GM21528 (cell line): Measurements from ENCODE around the gene AEBP1.

Experiments
- ATAC-seq: cut with Tn5 transposase; IDR thresholded peaks from one replicate; pipeline ENCODE4 v1.9.1; 2021; ENCODE audit warnings: mild to moderate bottlenecking, moderate library complexity; ENCODE audit not compliant: unreplicated experiment, low FRiP score

Gene AEBP1

DNA sequence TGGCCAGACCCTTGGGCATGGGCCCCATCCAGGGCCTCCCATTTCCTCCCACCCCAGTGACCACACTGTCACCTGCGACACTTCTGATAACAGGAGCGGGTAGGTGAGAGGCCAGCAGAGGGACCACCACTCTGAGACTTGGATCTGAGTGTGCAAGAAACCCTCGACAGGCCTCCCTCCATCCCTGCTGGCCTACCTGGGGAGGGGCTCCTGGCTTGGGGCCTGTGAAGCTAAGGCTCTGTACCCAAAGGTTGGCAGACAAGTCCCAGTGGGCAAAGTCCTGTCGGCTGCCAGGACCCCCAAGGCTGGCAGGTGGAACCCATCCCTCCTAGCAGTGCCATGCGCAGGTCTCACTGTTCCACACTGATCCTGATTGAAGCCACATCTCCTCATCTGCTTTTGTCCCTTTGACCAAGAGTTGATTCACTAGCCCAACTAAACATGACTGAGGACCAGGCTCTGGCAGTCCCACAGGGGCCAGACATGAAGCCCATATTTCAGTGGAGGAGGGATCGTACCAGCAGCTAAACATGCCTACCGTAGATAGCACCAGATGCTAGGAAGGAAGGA lies 37.6 kb upstream of the AEBP1 start:
- ATAC-seq: no peak

DNA sequence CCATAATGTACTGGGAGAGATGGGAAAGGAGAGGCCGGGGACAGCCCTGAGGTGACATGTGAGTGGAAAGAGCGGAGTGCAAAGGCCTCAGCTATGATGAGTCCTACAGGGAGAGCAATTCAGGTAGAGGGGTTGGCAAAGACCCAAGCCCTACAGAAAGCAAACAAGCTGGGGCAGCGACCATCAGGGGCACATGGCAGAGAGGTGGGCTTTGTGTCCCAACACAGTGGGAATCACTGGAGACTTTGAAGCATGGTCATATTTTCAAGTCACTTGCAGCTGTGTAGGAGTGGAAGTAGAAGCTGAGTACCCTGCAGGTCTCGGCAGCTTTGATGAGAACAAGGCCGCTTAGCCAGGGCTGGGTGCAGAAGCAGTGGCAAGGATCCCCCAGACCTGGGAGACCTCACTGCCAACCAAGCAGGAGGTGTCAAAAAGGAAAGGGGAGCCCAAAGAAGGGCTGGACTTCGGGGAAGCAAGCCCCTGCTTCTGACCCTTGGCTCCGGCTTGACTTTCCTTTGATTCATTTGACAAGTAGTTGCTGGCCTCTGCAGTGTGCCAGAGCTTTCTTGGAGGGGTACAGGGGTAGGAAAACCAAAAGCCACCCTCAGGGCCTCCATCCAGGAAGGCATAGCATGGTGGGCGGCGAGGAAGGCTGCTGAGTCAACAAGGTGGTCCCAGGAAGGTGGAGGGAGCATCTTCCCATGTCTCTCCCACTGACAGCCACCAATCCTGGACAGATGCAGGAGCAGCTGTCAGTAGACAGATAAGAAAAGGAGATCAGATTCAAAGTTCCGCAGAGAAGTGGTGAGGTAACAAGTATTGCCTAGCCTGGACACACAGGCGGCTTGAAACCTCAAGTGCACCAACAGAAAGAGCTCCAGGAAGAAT lies 36.8 kb upstream of the AEBP1 start:
- no peak for ATAC-seq

DNA sequence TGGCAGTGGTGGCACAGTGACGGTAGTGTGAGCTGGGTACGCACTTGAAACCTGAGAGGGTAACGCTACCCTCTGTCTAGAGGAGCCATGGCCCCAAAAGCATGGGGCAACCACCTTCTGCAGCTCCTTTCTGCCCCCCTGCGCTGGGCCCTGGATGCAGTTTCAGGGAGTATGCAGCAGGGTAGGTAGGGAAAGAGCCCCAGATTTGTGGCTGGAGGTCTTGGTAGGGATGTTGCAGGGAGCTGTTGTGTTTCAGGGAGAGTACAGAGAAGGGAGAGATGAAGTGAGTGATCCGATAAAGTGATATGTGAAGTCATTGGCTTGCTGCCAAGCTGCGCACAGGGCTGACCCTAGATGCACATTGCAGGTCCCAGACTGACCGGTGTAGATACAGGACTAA lies 36.1 kb upstream of the AEBP1 start:
- ATAC-seq: no peak

GRCh38 chr7:44071726-44072363 lies 32.3 kb upstream of the AEBP1 start:
- ATAC-seq: no peak

DNA sequence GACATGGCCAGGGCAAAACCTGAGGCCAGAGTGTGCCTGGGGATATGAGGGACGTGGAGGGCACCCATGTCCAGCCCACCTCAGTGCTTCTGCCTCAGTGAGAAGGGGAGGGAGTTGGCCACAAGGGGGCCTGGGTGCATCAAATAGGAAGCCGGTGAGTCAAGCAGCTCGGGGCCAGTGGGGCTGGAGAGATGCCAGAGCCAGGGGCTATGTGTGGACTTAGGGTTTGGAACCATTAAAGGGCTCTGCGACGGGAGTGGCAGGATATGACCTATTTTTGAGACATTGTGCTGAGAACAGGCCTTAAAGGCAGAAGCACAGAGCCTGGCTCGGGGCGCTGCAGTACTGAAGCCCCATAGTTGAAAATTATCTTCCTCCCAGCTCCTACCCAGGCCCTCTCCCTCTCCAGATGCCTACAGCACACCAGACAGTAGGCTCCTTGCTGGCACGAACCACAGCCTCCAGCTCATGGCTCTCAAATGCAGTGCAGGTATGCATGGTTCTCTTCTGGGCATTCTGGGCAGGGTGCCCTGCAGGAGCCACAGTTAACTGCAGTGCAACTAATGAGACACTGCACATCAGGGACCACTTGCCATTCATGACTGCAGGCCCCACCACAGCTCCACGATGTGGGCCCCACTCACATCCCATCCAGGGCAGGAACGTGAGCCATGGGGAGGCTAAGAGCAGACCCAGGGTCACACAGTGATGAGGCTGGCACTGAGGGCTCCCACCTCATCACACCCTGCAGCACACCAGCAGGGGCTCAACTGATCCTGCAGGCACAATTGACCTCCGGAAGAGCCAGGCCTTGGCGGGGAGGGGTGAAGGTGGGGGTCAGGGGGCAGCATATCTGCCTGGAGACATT lies 31.5 kb upstream of the AEBP1 start:
- no peak for ATAC-seq

DNA sequence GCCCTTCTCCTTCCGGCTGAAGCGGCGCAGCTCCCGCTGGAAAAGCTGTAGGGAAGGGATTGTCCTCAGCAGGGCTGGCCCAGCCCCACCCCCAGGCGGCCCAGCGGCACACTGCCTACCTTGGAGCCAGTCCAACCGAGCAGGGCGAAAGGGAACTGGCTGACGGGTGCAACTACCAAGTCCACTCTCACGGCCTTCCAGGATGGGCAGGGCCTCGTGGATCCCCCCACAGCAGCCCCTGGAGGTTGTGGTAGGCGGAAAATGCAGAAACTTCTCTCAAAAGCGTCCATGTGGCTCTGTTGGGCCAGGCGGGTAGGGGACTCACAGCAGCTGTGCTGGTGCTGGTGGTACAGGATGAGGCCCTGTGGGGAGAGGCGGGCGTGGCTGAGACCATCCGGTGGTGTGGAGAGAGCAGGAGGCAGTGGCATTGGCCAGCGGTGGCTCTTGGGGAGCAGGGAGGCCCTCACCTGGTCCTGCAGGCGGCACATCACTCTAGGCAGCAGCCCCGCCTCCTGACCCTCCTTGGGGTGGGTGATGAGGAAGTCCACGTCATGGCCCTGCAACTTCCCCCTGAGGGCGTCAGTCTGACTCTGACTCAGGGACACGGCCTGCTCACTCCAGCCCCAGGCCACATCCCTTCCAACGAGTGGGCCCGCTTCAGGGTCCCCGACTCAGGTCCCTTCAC lies 30.3 kb upstream of the AEBP1 start:
- peak; percentile 47 for ATAC-seq

DNA sequence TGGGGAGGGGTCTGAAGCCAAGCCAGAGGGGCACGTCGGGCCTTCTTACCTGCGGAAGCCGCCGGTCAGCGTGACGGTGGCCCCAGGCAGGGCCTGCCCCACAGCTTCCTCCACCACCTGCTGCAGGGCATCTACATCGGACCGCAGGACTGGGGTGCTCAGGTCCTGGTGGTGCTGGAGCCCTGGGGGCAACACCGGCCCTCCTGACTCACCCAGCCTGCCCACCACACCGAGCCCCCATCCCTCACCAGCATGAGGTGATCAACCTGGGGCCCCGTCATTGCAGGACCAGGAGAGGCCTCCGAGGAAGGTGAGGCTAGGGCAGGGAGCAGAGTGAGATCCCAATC lies 29.8 kb upstream of the AEBP1 start:
- ATAC-seq: peak; percentile 2

DNA sequence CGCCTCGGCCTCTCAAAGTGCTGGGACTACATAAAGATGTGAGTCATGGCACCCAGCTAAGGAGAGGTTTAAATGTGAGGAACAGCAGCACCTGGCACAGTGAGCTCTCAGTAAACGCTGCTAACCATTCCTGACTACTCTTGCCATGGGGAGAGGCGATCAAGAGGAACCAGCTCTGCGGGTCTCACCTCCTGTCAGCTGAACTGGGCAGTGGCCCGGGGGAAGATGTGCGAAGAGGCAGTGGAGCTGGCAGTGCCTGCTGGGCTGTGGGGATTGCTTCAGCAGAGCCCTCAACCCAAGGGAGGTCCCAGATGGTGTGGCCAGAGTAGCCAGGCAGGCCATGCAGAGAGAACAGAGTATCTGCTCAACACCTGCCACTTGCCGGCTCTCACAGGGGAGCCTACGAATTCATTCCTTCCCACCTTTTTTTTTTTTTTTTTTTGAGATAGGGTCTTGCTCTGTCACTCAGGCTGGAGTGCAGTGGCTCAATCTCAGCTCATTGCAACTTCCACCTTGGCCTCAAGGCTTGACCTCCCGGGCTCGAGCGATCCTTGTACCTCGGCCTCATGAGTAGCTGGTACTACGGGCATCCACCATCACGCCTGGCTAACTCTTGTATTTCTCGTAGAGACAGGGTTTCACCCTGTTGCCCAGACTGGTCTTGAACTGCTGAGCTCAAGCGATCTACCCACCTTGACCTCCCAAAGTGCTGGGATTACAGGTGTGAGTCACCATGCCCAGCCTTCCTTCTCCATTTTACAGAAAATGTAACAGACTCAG lies 28.7 kb upstream of the AEBP1 start:
- no peak for ATAC-seq

DNA sequence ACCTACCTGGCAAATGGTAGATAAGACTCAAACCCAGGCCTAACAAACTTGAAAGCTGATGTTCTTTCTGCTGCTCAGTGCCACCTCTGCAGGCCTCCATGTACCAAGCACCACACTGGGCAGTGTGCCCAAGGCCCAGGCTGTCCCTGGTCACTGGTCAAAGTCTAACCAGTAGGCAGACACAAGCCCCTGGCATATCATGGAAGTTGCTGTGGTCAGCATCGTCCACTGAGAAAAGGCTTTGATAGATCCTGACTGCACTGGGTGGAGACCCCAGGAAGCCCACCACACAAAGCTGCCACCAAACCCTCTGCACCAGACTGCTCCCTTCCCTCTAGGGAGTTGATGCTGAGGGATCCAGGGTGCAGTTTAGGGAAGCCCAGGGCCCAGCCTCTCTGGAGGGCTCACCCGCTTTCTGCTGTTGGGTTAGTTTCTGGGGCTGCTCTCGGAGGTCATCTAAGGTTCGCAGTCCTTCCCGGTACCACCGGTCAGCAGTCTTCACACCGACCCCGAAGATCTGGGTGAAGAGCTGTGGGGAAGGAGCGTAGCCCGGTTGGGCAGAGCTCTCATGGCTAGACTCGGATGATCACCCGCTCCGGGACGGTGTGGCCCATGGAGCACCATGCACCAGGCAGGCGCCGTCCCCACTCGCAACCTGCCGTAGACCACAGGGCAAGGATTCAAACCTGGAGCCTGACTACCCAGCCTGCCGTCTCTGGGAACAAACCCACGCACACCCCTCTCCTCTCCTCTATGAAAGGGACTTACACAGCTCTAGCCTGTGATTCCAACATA lies 27.8 kb upstream of the AEBP1 start:
- ATAC-seq: no peak

DNA sequence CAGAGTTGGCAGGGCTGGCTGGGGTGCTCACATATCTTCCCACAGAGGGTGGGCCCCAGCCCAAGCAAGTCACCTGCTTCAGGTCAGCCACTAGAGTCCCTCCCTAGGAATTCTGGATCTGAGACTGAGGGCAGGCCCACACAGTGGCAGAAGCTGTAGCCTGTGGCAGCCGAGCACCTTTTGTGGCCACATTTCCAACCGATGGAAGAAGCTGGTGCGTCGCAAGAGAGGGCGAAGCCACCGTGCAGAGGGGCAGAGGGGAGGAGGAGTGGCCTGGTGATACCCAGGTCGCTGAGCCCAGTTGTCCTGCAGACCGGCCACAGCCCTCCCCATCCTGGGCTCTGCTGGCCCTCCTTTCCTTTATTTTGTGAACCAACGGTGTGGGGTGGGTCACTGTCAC lies 27.1 kb upstream of the AEBP1 start:
- ATAC-seq: no peak

DNA sequence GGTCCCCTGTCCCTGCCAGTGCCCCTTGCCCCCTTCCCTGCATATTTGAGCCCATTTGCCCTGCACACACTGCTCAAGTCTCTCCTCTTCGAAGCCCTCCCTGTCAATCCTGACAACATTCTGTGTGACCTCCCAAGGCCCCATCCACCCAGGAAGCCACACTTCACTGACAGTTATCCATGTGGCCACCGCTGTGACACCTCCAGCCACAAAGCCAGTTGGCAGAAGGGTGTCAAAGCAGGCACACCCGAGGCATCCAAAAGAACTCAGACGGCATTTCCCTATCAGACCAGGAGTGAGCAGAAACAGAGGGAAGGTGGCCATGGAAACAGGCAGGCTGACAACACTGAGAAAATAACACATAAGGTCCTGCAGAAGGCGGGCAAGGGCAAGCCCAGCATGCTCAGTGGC lies 26.5 kb upstream of the AEBP1 start:
- ATAC-seq: no peak

- ATAC-seq: no peak
Measured at GRCh38 chr7:44078521-44078920, 25.6 kb upstream of the AEBP1 start.

DNA sequence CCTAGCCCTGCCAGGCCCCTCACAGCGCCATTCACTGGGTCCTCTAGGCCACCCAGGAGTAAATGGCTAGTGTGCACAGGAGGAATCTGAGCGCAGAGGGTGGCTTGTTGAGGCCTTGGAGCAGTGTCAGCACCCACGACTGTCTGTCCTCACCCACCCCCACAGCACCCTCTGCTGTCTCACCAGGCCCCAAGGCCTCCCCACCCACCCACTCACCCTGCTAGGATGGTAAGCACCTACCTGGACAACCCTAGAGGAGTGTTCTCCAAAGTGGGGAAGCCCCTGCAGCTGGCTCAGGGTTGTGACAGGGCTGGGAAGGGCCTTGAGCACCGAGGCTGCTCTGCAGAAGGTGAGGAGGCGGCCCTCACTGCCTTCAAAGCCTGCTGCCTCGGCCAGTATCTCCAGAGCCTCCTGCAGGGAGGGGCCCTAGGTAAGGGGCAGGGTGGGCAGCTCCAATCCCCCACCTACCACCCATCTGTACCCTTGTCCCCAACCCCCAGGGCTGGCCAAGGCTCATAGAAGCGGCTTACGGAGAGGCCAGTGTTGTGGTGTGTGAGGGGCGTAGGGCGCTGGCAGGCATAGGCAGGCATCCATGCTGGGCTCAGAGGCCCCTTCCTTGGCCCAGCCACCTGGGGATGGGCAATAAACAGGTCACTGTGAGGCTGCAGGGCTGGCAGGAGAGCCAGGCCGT lies 24.7 kb upstream of the AEBP1 start:
- ATAC-seq: no peak

GRCh38 chr7:44080118-44080517 lies 24.0 kb upstream of the AEBP1 start:
- ATAC-seq: no peak

- no peak for ATAC-seq
Measured at GRCh38 chr7:44080686-44081265, 23.4 kb upstream of the AEBP1 start.

- no peak for ATAC-seq
Measured at GRCh38 chr7:44081266-44081748, 22.8 kb upstream of the AEBP1 start.

- ATAC-seq: peak; percentile 91
Measured at GRCh38 chr7:44082541-44083207, 21.5 kb upstream of the AEBP1 start.
